Muscle of arm (tissue), 12 donors: Measurements from ENCODE around the gene SIRPB2. TPM values are rescaled to one million over a fixed set of nuclear protein-coding genes. Genes with fewer than 3 reads are reported as not detected.
"Not testable (repeated sequence)": the region's sequence is repeated elsewhere in the genome, so short reads cannot be mapped to it uniquely, and the experiment has no call there.

ENCODE experiments used
- DNase-seq: peaks from one replicate; pipeline ENCODE4 v3.0.0-alpha.2; 2013
- polyA plus RNA-seq, 12 donors: library from polyadenylated mRNA; unstranded; fragments of 120-200 nt; gene quantifications; one replicate each; pipeline ENCODE4 v1.2.1, GENCODE V29; 2013; ENCODE audit not compliant: insufficient read length in 12 of 12

The SIRPB2 gene
- polyA plus RNA-seq, 12 donors, result 0.84 to 4.1 (median 1.5) TPM; not detected in 2

DNA sequence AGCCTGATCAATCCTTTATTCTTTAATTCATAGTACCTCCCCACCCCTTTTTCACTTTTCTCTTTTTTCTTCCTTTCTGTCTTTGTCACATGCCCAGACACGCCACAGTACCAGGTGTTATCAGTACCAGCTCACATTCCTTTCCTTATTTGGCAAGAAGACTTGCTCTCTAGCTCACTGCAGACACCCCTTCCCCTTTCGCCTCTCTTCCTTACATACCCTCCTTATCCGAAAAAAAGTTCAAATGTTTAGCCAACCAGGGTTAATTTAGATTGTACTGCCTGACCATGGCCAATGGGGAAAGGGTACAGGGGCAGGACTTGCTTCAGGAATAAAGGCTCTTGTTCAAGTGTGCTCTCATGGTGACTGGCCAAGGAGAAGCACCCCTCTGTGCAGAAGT is 9.3 kb upstream of the SIRPB2 start:
- DNase-seq, result no peak

DNA sequence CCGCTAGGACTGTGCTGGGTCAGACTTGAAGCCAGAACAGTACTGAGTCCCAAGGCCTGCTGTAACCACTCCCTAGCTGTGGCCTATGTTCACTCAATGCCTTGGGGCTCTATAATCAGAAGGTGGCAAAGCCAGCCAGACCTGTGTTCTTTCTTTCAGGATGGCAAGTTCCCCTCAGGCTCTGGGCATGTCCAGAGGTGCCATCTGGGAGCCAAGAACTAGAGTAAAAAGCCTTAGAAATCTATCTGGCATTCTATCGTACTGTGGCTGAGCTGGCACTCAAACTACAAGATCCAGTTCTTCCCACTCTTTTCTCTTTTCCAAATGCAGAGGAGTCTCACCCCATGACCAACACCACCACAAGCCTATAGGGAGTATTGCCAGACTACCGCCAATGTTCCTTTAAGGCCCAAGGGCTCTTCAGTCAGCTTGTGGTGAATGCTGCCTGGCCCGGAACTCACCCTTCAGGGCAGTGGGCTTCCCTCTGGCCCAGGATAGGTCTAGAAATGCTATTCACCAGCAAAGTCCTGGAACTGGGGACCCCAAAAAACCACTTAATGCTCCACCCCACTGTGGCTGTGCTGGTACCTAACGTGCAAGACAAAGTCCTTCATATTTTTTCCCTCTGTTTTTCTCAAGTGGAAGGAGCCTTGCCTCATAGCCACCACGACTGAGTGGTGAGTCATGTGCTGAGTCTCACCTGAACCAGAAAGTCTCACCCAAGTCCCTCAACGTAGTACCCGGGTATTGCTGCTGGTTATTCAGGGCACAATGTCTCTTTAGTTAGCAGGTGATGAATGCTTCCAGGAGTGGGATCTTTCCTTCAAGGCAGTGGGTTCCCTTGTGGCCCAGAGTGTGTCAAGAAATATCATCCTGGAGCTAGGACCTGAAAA is 8.6 kb upstream of the SIRPB2 start:
- DNase-seq, result no peak

DNA sequence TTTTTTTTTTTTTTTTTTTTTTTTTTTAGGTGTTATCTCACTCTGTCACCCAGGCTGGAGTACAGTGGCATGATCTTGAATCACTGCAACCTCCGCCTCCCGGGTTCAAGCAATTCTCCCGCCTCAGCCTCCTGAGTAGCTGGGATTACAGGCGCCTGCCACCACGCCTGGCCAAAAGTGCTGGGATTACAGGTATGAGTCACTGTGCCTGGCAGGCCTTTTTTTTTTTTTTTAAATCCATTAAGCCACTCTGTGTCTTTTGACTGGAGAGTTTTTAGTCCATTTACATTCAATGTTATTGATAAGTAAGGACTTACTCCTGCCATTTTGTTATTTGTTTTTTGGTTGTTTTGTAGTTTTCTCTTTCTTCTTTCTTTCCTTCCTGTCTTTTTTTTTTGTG is 6.2 kb upstream of the SIRPB2 start:
- not testable (repeated sequence) for DNase-seq

DNA sequence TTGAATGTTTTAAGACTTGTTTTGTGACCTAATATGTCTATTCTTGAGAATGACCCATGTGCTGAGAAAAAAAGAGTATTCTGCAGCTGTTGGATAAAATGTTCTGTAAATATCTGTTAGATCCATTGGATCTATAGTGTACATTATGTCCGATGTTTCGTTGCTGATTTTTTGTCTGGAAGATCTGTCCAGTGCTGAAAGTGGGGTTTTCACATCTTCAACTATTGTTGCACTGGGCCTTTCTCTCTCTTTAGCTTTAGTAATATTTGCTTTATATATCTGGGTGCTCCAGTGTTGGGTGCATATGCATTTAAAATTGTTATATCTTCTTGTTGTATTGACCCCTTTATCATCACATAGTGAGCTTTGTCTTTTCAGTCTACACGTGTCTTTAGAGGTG is 5.7 kb upstream of the SIRPB2 start:
- DNase-seq, result no peak

DNA sequence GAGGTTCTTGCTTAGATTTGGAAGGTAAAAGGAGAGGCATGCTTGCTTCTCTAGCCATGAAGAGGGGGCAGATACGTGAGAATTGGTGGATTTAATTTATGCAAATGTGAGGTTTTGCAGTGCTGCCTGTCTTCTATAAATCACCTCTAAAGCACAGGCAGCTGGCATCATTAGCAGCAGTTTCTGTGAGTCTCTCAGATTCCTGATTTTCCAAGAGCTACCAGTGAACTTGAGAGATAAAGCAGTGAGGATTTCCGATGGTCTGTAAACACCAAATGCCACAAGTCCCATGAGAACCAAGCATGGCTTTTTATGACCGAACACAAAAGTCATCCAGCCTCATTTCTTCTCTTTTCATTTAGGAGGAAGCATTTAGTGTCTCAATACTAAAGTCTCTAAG is 3.2 kb upstream of the SIRPB2 start:
- DNase-seq, result no peak

DNA sequence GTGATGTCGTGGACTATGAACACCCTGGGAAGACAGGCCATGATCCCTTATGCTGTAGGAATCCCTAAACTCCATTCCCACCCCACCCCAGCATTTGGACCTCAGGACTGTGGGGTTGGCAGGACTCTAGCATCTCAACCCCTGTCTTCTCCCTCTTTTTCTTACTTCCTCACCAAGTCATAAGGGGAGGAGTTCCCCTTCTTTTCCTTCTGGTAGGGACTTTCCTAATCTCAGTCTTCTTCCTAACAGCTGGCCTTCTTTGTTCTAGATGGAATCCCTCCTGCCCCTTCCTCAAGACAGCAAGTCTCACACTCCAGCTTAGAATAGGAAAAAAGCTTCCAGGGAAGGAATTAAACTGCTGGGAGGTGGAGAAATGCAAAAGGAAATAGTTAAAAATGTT is 2.3 kb upstream of the SIRPB2 start:
- no peak for DNase-seq

DNA sequence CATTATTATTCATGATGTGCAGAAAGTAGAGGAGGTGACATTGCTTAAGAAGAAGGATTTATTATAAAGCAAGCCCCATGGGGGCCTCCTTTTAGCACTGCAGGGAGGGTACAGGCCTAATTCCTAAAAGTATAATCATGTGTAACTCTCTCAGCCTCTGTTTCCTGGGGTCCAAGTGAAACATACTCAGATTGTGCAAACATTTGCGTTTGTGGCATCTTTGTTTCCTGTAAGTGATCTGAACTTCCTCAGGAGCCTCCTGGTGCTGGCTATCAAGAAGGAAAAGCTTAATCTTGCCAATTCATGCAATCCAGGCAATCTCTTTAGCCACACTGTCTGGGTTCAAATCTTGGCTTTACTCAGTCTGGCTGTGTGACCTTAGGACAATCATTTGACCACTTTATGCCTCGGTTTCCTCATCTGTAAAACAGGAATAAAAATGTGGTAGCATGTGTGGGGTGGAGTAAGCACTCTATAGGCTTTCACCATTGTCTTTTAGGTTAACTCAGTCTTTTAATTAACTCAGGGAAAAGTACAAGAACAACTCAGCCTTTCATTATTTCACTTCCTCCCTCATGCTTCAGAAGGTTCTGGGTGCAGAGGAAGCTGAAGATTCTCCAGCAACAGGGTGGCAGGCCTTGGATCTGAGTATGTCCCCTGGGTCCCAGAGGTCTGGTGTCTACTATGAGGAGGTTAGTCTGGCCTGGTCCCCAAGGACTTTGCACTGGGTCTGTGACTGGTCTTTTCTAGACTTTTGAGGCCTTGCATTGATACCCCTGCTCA is 831 bp upstream of the SIRPB2 start:
- no peak for DNase-seq

DNA sequence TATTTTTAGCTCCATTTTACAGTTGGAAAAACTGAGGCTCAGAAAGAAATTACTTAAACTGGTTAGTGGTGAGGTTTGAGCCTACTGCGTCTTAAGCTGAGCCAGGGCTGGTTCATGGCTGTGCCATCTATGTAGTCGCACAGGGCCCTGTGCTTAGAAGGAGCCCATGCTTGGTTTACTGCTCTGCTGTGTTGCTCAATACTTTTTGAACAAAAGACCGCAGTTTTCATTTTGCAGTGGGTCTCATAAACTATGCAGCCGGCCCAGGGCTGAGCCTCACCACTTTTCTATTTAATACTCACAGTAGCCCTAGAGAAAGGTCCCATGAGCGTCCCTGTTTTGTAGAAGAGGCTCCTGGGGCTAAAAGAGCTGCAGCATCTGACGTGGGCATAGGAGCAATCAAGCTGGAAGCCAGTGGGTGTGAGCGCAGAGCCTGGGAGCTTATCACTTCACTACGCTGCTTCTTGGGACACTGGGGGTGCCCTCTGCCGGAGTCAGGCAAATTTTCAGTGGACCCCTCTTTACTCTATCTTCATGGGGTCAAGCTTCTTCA is 501 bp downstream of the SIRPB2 start:
- no peak for DNase-seq

DNA sequence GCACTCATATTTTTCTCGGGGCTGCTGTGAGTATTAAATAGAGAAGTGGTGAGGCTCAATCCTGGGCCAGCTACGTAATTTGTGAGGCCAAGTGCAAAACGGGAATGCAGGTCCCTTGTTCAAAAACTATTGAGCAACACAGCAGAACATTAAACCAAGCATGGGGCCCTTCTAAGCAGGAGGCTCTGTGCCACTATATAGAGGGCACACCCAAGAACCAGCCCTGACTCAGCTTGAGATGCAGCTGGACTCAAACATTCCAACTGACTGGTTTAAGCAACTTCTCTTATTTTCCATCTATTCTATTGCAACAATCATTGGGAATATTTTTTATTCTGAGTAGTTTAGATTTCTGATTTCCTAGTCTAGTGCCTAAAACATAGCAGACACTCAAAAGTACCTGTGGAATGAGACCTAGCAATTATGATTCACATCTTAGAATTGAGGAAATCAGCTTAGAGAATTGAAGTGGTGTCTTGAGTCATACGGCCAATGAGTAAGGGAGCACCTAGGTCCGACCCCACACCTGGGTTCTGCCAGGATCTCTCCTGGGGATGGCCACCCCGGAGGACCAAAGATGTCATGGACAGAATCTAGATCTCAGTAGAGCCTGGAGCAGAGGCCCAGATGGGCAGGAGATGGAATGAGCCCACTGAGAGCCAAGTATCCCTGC is 1.3 kb downstream of the SIRPB2 start:
- DNase-seq, result no peak

DNA sequence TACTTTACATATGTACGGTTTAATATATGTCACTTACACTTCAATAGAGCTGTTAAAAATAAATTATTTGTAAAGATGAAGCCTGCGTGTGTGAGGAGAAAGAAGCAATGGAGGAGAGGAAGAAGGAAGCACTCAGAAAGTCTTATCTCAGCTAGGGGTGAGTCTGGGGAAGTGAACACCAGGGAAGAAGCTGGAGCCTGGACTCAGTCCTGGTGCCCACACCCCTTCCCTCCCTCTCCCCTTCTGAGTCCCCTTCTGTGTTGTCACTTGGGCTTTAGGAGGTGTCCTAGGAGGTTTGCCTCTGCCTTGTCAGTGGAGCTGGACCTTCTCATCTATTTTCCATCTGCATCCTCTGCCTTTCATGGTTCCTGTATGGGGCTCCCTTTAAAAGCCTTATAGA is 1.9 kb downstream of the SIRPB2 start:
- DNase-seq, result no peak

DNA sequence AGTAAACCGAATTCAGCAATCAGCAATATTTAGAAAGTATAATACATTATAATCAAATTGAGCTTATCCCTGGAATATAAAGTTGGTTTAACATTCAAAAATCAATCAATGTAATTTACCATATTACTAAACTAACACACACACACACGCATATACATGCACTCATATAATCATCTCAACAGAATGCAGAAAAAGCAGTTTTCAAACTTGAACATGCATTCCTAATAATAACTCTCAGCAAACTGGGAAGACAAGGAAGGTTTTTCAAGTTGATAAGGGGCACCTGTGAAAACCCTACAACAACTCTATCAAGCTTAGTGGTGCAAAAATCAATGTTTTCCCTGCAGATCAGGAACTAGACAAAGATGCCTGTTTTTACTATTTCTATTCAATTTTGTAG is 4.7 kb downstream of the SIRPB2 start:
- no peak for DNase-seq

DNA sequence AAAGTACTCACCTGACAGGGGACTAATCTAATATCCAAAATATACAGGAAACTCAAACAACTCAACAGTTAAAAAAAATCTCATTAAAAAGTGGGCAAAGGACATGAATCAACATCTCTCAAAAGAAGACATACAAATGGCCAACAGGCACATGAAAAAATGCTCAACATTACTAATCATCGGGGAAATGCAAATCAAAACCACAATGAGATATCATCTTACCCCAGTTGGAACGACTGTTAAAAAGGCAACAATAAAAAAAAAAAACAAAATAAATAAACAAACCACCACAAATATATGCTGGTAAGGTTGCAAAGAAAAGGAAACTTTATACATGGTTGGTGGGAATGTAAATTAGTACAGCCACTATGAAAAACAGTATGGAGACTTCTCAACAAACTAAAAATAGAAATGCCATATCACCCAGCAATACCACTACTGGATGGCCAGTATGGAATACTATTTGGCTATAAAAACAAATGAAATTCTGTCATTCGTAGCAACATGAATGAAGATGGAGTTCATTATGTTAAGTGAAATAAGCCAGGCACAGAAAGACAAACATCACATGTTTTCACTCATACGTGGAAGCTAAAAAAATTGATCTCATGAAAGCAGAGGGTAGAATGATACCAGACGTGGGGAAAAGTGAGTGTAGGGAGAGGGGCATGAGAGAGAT is 6.6 kb downstream of the SIRPB2 start:
- DNase-seq, result no peak

DNA sequence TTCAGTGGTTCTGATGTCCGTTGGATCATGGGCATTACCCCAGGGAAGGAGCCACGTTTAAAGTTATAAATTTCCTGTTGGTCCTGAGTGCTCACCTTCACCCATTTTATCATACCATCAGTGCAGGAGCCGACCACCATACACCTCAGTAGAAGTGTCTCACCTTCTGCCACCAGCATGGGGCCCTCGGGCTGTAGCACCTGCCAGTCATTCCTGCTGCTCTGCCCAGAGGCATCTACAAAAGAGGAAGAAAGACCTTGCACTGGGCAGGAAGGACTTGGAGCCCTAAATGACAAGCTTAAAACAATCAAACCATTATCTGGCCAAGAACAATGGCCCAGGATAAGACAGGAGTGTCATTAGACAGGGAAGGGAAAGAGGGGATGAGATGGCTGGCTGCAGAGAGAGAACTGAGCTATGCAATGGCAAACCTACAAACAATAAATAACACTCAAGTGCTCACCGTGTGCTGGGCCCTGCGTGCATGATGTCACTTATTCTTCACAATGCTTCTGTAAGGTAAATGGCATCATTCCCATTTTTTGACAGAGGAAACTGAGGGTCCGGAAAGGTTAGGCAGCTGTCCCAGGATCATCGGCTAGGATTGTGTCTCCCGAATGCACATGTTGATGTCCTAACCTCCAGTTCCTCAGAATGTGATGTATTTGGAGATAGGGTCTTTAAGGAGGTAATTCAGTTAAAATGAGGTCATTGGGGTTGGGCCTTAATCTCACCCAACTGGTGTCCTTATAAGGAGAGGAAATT is 11.2 kb downstream of the SIRPB2 start:
- no peak for DNase-seq

DNA sequence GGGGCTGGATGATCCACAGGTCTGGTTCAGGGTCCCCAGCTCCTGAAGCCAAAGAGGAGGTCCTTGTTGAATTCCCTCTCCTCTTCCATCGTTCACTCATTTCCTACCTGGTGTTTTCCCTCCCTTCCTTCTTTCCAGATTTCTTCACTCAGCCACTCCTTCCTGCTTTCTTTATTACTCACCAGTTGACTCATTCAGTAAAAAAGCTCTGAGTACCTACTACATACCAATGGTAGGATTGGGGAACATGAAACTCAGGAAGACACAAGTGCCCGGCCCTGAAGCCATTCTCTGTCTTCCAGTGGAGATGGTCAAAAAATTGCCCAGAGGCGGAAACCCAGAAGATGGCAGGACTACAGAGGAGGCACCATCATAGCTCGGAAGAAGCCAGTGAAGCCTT is 12.7 kb downstream of the SIRPB2 start:
- DNase-seq, result no peak

DNA sequence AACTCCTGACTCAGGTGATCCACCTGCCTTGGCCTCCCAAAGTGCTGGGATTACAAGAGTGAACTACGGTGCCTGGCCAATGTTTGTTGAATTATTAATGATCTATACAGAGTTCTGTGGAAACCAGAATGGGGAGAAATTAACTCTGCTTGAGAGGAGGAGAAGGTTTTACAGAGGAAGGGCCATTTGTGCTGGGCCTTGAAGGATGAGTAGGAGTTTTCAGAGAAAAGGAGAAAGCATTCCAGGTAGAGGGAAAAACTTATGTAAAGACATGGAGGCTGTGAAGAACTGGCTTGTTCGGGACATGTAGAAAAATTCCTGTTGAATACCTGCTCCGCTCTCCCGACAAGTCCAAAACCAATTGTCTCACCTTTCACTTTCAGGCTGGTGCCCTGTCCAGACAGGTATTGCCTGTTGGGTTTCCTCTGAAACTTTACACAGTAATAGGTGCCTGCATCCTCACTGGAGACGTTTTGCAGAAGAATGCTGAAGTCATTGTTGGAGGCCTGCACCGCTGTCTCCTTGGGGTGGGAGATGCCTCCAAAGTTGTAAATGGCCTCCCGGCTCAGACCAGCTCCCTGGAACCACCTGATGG is 13.2 kb downstream of the SIRPB2 start:
- DNase-seq, result no peak

DNA sequence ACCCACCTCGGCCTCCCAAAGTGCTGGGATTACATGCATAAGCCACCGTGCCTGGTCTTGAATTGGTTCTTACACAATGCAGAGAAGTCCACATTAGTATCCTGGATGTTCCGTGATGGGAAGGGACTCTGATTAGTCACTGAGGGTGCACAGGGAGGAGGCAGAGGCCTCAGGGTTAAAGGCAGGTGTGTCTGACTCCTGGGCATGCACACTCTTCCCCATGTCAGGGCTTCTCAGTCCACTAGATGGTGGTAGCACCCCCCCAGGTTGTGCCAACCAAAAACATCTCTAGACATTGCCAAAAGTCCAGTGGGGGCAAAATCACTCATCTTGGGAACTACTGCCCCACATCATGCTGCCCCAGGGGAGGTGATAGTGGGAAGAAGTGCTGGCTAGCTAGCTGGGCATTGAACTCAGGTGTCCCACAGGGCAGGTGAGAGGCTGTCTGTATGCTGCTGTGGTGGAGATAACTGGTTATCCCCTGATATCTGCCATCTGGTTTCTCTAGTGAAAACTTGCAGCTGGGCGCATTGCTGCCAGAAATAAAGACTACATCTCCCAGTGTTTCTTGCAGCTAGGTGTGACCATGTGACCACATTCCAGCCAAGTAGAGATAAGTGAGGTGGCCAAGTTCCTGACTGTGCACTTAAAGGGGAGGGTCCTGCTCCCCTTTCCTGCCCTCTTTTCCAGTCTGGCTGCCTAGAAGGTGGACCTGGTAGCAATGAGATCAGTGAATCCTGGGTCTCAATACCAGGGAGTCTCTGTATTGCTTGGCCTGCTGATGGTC is 16.2 kb downstream of the SIRPB2 start:
- no peak for DNase-seq

DNA sequence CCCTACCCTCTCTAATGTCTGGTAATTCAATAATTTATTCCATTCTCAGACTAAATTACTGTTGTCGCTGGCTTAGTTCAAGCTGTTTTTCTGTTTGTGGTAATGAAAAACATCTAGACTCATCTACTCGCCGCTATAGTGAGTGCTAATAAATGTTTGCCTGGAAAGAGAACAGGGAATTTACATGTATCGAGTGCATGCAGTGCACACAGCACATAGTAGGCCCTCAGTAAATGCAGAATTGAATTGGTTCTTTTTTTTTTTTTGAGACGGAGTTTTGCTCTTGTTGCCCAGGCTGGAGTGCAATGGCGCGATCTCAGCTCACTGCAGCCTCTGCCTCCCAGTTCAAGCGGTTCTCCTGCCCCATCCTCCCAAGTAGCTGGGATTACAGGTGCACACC is 16.9 kb downstream of the SIRPB2 start:
- no peak for DNase-seq

DNA sequence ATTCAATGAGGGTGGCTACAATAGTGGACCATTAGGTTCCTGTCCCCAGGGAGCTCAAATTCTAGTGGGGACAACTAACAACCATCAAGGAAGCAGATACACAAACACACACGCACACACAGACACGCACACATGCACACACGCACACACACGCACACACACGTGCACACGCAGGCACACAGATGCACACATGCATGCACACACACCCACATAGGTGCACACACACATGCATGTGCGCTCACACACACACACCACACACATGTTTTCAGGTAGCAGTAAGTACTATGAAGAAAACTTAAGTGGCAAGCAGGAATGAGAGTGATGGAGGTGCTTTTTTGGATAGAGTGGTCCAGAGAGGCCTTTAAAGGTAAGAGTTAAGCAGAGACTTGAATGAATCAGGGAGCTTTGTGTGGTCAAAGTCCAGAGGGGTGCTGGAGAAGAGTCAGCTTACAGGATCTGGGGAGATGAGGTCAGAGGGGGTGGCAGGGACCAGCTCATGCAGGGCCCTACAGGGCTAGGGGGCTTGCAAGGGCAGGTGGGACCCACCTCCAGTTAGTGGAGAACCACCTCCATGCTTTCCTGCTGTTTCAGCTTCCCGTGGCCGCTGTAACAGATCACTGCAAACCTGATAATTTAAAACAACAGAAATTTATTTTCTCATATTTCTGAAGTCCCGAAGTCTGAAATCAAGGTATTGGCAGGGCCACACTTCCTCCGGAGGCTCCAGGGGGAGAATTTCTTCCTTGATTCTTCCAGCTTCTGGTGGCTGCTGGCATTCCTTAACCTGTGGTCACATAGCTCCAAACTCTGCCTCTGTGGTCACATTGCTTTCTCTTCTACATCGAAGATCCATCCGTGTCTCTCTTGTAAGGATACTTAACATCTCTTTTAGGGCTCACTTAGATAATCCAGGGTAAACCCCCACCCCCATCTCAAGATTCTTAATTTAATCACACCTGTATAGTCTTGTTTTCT is 17.7 kb downstream of the SIRPB2 start:
- no peak for DNase-seq
